Inferior parietal cortex (tissue), 1 donor: ENCODE measurements around the gene LILRA2.
"Not testable (repeated sequence)": the region's sequence is repeated elsewhere in the genome, so short reads cannot be mapped to it uniquely, and the experiment has no call there.

Experiments used
- DNase-seq: peaks from one replicate; pipeline ENCODE4 v3.0.0-alpha.2; 2016; ENCODE audit errors: extremely low spot score

The LILRA2 gene

DNA sequence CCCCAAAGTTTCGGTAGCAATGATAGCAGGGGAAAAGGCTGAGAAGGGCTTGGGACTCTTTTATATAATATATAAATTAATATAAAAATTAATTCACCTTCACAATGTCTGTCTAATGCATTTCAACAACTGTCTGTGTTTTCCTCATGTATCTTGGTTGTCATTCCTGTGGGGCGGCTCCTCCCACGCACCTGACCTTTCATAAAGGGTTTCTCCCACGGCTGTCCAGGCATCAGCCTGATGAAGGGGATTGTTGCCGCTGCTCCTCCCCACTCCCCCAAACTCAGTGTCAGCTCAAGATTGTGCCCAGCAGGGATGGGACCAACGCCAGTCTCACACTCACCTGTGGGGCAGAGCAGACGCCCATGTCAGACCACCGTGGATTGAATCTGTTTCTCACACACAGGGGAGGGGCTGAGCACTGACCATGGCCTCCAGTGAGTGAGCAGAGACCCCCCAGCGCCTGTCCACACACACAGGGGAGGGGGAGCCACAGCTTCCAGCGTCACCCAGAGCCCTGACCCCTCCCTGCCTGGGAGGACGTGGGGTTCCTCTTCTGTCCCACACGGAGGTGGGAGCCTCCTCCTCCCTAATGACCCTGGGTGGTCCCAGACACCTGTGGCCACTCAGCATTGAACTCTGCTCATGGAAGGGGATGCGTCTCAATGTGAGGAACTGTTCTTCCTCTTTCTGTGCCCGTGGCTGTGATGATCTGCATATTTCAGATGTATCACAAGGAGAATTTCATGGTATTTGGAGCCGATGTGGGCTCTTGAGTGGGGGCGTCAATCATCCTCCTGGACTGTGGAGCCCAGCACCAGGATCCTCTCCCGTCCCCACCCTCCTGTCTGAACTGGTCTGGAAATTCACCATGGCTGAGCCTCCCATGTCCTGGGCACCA lies 1.6 kb upstream of the LILRA2 start:
- DNase-seq, result not testable (repeated sequence)

DNA sequence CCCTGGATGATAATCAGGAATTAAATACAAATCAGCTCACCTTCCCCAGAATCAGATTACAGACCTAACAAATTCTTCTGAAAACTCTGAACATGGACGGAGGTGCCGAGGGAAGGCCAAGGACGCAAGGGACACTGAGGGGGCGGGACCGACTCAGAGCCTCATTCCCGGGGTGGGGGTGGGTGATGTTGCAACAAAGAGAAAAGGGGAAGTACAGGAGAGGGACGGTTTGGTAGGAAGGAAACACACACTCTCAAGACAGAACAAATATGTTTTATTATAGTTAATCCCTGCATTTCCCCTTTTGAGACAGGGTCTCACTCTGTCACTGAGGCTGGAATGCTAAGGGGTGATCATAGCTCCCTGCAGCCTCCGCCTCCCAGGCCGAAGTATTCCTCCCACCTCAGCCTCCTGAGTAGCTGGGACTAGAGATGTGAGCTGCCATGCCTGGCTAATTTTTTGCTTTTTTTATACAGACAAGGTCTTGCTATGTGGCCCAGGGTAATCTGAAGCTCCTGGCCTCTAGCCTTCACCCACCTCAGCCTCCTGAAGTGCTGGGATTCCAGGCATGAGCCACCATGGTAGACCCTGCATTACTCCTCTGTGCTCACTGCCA lies 786 bp upstream of the LILRA2 start:
- DNase-seq, result peak; percentile 1

DNA sequence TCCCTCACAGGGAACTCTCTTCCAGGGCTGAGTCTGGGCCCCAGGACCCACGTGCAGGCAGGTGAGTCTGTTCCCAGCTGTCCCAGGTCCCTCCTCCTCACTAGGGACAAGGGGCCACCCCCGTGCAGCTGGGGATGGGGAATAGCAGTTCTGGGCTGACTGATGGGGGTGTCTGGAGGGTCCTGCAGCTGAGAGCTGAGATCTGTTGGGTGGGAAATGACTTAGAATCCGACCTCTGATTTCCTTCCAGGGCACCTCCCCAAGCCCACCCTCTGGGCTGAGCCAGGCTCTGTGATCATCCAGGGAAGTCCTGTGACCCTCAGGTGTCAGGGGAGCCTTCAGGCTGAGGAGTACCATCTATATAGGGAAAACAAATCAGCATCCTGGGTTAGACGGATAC lies 461 bp downstream of the LILRA2 start:
- no peak for DNase-seq

DNA sequence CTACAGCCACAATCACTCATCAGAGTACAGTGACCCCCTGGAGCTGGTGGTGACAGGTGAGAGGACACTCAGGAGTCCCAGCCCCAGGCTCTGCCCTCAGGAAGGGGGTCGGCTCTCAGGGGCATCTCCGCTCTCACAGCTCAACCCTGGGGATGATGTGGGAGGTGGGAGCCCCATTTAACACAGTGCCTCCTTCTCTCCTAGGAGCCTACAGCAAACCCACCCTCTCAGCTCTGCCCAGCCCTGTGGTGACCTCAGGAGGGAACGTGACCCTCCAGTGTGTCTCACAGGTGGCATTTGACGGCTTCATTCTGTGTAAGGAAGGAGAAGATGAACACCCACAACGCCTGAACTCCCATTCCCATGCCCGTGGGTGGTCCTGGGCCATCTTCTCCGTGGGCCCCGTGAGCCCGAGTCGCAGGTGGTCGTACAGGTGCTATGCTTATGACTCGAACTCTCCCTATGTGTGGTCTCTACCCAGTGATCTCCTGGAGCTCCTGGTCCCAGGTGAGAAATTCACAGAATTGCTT lies 1.0 kb downstream of the LILRA2 start:
- no peak for DNase-seq

DNA sequence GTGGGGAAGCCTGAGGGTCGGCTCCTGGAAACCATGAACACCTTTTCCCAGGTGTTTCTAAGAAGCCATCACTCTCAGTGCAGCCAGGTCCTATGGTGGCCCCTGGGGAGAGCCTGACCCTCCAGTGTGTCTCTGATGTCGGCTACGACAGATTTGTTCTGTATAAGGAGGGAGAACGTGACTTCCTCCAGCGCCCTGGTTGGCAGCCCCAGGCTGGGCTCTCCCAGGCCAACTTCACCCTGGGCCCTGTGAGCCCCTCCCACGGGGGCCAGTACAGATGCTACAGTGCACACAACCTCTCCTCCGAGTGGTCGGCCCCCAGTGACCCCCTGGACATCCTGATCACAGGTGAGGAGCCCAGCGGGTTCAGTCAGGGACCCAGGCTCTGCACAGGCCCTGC lies 1.6 kb downstream of the LILRA2 start:
- not testable (repeated sequence) for DNase-seq

DNA sequence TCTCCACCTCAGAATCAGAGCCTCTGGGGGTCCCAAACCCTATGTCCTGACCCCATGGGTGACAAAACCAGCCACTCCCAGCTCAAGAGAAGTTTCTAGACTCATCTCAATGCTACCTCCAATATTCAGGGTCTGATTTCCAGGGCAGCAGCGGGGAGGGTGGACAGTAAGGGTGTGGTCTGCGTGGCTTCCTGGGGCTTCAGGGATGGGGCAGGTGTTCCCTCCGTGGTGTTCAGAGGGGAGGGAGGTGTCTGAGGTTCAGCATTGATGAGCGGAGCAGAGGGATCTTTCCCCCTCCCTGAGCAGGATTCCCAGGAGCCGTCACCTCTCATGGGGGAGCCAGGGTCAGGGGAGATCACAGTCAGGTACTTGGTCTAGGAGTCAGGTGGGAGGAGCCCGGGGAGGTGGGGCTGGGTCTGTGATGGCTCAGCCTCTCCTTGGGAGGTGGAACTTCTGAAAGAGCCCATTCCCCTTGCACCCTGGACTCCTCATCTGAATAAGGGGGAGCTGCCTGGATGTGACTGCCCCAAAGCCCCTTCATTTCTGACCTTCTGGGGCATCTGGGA lies 2.9 kb downstream of the LILRA2 start:
- DNase-seq, result no peak

DNA sequence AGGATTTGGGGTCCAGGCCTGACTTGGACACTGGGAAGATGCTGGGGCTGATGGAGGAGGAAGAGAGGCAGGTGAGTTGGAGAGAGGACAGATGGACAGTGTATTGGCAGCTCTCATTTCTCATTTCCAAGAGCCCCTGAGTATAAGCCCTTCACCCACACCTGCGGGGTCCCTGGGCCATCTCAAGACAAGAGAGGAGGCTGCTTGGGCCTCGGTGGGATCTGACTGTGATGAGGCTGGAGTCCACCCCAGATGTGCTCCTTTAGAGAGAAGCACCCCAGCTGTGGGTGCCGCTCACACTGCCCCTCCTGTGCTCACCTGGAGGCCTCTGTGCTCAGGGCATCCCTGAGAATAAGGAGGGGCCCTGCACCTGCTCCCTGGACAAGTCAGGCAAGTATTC lies 3.7 kb downstream of the LILRA2 start:
- no peak for DNase-seq

DNA sequence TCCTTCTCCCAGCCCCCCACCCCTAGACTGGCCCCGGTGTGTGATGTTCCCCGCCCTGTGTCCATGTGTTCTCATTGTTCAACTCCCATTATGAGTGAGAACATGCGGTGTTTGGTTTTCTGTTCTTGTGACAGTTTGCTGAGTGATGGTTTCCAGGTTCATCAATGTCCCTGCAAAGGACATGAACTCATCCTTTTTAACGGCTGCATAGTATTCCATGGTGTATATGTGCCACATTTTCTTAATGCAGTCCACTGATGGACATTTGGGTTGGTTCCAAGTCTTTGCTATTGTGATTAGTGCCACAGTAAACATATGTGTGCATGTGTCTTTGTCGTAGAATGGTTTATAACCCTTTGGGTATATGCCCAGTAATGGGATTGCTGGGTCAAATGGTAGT lies 4.7 kb downstream of the LILRA2 start:
- not testable (repeated sequence) for DNase-seq

DNA sequence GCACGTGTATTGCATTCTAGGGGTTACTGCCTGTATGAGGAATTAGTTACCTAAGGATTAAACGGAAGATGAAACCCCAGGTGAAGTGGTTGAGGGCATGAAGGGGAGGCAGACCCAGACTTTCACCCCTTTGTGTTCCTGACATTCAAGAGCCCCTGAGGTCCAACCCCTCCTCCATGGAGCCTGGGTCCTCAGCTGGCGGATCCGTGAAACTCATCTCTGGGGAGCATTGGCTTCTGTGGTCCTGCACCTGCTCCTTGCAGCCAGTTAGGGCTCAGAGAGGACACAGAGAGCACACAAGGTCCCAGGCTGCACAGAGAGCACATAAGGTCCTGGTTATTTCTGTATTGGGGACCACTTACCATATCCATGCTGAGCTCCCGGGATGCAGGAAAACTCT lies 12.8 kb downstream of the LILRA2 start:
- DNase-seq, result no peak

DNA sequence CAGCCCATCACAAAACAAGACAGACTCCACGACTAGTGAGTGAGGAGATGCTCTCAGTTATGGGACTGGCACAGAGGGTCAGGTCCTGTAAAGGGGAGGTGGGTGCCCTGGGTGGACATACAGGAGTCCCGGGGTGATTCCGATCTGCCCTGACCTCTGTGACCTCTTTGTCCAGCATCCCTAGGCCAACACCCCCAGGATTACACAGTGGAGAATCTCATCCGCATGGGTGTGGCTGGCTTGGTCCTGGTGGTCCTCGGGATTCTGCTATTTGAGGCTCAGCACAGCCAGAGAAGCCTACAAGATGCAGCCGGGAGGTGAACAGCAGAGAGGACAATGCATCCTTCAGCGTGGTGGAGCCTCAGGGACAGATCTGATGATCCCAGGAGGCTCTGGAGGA lies 13.4 kb downstream of the LILRA2 start:
- DNase-seq, result no peak

DNA sequence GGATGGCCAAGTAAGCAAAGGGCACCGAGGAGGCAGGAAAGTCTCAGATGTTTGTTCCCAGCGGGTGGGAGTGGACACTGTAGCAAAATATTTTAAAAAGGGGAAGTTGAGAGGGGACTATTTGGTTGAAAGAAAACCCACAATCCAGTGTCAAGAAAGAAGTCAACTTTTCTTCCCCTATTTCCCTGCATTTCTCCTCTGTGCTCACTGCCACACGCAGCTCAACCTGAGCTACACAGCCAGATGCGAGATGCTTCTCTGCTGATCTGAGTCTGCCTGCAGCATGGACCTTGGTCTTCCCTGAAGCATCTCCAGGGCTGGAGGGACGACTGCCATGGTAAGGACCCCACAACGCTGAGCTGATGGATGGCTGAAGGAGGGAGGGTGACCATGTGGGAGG lies 19.9 kb downstream of the LILRA2 start, which contains the start of gene LILRA1:
LILRA1 (plus strand) TSS at position 188 of the 400 bp plus-strand sequence. CDS start 613 bp downstream, outside the sequence.
- DNase-seq, result not testable (repeated sequence)

DNA sequence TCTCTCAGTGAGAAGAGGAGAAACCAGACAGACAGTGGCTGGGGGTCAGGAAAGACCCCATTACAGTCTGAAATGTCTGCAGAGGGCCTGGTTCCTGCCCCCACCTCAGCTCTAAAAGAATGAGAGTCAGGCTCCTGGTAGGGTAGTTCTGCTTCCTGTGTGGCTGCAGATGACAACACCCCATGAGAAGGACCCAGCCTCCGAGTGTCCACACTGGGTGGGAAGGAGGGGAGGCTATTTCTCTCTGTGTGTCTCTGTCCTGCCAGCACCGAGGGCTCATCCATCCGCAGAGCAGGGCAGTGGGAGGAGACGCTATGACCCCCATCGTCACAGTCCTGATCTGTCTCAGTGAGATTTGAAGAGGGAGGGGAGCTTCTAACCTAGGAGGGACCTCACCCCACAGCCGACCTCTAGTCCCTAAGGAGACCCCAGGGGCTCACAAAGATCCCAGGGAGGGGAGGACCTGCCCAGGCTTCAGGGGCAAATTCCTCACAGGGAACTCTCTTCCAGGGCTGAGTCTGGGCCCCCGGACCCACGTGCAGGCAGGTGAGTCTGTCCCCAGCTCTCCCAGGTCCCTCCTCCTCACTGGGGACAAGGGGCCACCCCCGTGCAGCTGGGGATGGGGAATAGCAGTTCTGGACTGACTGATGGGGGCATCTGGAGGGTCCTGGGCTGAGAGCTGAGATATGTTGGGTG lies 20.5 kb downstream of the LILRA2 start:
- DNase-seq, result not testable (repeated sequence)

DNA sequence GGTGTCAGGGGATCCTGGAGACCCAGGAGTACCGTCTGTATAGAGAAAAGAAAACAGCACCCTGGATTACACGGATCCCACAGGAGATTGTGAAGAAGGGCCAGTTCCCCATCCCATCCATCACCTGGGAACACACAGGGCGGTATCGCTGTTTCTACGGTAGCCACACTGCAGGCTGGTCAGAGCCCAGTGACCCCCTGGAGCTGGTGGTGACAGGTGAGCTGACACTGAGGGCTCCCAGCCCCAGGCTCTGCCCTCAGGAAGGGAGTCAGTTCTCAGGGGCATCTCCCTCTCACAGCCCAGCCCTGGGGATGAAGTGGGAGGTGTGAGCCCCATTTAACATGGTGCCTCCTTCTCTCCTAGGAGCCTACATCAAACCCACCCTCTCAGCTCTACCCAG lies 21.1 kb downstream of the LILRA2 start:
- DNase-seq, result no peak

DNA sequence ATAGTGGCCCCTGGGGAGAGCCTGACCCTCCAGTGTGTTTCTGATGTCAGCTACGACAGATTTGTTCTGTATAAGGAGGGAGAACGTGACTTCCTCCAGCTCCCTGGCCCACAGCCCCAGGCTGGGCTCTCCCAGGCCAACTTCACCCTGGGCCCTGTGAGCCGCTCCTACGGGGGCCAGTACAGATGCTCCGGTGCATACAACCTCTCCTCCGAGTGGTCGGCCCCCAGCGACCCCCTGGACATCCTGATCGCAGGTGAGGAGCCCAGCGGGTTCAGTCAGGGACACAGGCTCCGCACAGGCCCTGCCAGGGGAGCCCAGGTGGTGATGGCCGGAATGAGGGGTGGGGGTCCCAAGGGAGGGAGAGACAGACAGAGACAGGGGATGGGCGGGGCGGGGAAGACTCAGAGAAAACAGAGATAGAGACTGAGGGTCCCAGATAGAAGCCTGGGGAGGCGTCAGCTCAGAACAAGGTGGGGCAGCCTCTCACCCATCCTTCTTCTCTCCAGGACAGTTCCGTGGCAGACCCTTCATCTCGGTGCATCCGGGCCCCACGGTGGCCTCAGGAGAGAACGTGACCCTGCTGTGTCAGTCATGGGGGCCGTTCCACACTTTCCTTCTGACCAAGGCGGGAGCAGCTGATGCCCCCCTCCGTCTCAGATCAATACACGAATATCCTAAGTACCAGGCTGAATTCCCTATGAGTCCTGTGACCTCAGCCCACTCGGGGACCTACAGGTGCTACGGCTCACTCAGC lies 22.3 kb downstream of the LILRA2 start:
- DNase-seq, result not testable (repeated sequence)

DNA sequence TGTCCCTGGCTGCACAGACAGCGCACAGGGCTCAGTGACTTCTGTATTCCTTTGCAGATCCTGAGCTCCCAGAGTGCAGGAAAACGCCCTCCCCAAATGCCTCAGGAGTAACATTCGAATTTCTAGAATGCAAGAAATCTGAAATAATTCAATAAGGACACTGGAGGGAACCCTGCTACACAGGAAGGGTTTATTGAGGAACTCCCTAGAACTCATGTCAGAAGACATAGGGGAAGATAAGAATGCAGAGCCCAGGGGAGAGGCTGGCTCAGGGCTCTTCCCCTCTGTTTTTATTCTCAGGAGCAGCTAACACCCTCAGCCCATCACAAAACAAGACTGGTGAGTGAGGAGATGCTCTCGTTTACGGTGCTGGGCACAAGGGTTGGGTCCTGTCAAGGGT lies 26.6 kb downstream of the LILRA2 start:
- DNase-seq, result no peak

DNA sequence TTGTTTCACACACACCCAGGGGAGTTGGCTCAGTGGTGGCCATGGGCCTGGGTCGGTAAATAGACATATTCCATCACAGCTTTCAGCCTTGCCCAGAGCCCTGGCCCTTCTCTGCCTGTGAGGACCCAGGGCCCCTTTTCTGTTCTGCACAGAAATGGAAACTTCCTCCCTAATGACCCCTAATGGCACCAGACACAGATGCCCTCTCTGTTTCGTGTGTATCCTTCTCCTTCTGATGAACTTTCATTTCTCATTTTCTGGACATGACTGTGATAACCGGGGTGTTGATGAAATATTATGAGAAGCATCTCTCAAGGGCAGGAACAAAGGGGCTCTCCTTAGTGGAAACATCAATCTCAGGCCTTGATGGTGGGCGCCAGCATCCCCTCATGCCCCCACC lies 32.6 kb downstream of the LILRA2 start:
- no peak for DNase-seq

DNA sequence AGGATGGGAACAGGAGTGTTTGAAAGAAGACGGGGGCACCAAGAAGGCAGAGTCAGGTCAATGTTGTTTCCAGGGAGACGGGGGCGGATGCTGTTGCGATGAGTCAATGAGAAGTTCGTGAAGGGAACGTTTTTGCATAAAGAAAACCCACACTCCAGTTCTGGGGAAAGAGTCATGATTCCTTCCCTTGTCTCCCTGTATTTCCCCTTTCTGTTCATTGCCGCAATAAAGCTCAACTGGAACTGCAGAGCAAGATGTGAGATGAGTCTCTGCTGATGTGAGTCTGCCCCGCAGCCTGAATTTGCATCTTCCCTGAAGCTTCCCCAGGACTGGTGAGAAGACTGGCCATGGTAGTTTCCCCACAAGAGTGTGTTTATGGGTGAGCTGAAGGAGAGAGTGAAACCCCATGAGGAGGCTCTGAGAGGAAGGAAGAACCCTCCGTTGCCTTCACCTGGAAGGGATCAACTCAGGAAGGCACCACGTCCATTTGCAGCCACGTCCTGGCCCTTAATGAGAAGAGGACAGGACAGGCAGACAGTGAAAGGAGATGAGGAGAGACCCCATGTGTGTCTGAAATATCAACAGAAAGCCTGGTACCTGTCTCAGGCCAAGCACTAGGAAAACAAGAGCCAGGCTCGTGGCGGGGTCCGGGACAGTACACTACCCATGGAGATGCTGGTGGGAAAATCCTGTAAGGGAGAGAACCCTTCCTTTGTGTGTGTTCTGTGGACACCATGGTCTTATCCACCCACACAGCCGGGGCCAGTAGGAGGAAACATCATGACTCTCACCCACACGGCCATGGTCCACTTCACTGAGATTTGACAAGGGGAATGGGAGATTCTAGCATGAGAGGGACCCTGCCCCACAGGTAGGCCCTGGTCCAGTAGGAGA lies 33.5 kb downstream of the LILRA2 start:
- no peak for DNase-seq

DNA sequence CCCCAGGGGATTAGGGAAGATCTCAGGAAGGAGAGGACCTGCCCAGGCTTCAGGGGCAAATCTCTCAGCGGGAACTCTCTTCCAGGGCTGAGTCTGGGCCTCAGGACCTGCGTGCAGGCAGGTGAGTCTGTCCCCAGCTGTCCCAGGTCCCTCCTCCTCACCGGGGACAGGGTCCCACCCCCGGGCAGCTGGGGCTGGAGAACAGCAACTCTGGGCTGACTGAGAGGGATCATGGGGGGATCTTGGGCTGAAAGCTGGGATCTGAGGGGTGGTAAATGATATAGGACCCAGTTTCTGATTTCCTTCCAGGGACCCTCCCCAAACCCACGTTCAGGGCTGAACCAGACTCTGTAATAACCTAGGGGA lies 34.2 kb downstream of the LILRA2 start:
- no peak for DNase-seq

DNA sequence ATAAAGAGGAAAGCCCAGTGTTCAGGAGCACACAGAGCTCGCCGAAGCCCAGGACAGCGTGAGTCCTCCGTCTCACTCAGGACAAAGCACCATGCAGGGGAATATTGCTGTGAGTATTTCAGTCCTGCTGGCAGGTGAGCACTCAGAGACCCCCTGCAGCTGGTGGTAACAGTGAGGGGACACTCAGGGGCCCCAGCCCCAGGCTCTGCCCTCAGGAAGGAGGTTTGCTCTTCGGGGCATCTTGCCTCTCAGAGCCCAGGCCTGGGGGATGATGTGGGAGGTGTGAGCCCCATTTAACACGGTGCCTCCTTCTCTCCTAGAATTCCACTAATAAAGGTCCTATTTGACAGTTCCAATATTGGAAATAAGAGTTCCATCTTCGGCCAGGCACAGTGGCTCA lies 34.6 kb downstream of the LILRA2 start:
- no peak for DNase-seq

DNA sequence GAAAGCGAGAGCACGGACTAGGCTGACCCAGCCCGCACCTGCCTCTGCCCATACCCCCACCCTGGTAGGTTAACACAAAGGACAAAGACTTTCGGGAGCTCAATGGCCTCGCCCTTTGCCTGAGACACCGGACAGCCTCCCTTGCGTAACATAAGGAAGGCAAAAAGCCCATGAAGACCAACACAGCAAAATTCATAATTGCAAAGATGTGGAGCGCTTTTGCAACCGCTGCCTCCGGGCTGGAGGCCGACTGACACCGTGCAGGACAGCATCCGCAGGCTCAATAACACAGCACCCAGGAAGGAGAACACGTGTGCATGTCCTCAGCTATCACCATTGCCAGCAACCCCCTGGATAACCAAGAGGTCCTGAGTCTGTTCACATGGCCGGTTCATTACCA lies 35.2 kb downstream of the LILRA2 start:
- DNase-seq, result no peak
